K562 (cell line): Measurements from ENCODE around the gene CHCHD5. TPM values are rescaled to one million over a fixed set of nuclear protein-coding genes. Genes with fewer than 3 reads are reported as not detected.
A peak's percentile ranks its signal among the peaks of the same experiment; 100 is the strongest.

ENCODE experiments used
- ELF1 ChIP-seq: fragments of 200-800 bp; sonication (Bioruptor generic); IDR thresholded peaks from 2 replicates; pipeline ENCODE4 v1.6.1; 2016; ENCODE audit warnings: missing genetic modification characterization, missing compliant biosample characterization
- NCOA6 ChIP-seq: fragments of 450-650 bp; IDR thresholded peaks from 2 replicates; pipeline ENCODE4 v1.6.1; 2017; ENCODE audit warnings: mild to moderate bottlenecking
- ZC3H8 ChIP-seq: fragments of 450-650 bp; IDR thresholded peaks from 2 replicates; pipeline ENCODE4 v1.6.1; 2017
- ZNF133 ChIP-seq: fragments of 250-450 bp; sonication (Bioruptor Pico); IDR thresholded peaks from 2 replicates; pipeline ENCODE4 v1.4.0; 2020; ENCODE audit warnings: mild to moderate bottlenecking
- ZNF165 ChIP-seq: fragments of 250-450 bp; sonication (Bioruptor Pico); IDR thresholded peaks from 2 replicates; pipeline ENCODE4 v1.4.0; 2020; ENCODE audit warnings: borderline replicate concordance
- polyA plus RNA-seq, 8 experiments: library from polyadenylated mRNA; depleted of rRNA in 4 of 8; stranded (reverse) in 5 of 8; unstranded in 3 of 8; fragments of >200 nt; fragmentation: Nextera tagmentation in 2 of 8; fragmentation: Illumina TruSeq in 1 of 8; extraction: Ambion mirVana in 2 of 8; extraction: Trizol in 1 of 8; gene quantifications; 2 replicates each; pipeline versions ENCODE4 v1.2.1 to v1.2.3, GENCODE V29; 2011 to 2014; ENCODE audit warnings: inconsistent platforms in 1 of 8, missing spikeins in 1 of 8
- total RNA-seq, 7 experiments: library from RNA; depleted of rRNA in 6 of 7; stranded (reverse); fragments of >200 nt in 6 of 7; fragmentation: Illumina TruSeq in 2 of 7; extraction: Trizol in 2 of 7; gene quantifications; 2 replicates each; pipeline versions ENCODE4 v1.2.1 to v1.2.3, GENCODE V29; 2011 to 2021; ENCODE audit warnings: low replicate concordance in 1 of 7
- TF ChIP-seq, protein P1 (sequence below): fragments of 200-600 bp; sonication (generic); IDR thresholded peaks from one replicate; pipeline ENCODE4 v1.6.1; 2012; ENCODE audit warnings: mild to moderate bottlenecking, low read depth, low read length, inconsistent platforms
- TF ChIP-seq, protein P2 (sequence below): sonication (generic); formaldehyde crosslinking; IDR thresholded peaks from 2 replicates; pipeline ENCODE4 v1.8.1; 2023; ENCODE audit warnings: mild to moderate bottlenecking, missing genetic modification reagents, moderate library complexity
- TF ChIP-seq, protein P3 (sequence below): fragments of 250-450 bp; sonication (Bioruptor Pico); IDR thresholded peaks from 2 replicates; pipeline ENCODE4 v1.5.0; 2021; ENCODE audit warnings: mild to moderate bottlenecking, borderline replicate concordance
- TF ChIP-seq, protein P4 (sequence below): fragments of 450-650 bp; IDR thresholded peaks from 2 replicates; pipeline ENCODE4 v1.6.1; 2016; ENCODE audit warnings: borderline replicate concordance
- TF ChIP-seq, protein P5 (sequence below): fragments of 250-450 bp; sonication (Bioruptor Pico); IDR thresholded peaks from 2 replicates; pipeline ENCODE4 v1.8.0; 2021; ENCODE audit warnings: moderate library complexity, mild to moderate bottlenecking, inconsistent platforms

The CHCHD5 gene
- total and polyA plus RNA-seq, 9 of the 15 experiments (the other 6 are each of a cell fraction or from before 2014, with no cell fraction given), result 7.4 to 79.3 (median 33.4) TPM

DNA sequence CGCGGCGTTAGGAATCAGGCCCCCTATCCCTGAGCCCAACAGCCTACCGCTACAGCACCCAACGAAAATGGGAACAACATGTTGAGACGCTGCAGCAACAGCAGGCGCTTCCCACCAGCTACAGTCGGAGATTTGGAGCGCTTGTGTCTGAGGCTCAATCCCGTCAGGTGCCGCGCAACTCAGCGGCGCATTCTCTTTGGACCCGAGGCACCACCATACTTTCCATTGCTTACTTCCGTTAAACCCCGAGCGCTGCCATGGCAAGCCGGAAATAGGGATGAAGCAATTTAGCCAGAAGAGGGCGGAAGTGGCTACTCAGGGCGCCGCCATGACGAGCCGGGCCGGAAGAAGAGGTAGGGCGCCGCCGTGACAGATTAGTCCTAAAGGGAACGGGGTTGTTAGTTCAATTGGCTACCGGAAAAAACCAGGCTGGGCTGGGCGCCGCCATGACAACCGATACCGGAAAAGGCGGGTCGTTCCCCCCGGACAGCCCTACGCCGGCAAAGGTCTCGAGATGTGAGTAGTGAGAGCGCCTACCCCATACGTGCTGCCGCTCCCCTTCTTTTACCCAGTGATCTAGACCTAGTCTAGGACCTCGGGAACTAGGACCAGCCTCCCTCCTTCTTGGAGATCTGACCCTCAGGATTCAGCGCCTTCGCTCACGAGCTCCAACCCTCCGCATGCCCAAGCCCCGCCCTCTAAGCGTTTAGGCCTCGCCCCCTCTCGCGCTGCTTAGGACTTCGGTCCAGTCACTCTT lies at the start of gene CHCHD5 (continued):
- TF ChIP-seq, protein P1, sequence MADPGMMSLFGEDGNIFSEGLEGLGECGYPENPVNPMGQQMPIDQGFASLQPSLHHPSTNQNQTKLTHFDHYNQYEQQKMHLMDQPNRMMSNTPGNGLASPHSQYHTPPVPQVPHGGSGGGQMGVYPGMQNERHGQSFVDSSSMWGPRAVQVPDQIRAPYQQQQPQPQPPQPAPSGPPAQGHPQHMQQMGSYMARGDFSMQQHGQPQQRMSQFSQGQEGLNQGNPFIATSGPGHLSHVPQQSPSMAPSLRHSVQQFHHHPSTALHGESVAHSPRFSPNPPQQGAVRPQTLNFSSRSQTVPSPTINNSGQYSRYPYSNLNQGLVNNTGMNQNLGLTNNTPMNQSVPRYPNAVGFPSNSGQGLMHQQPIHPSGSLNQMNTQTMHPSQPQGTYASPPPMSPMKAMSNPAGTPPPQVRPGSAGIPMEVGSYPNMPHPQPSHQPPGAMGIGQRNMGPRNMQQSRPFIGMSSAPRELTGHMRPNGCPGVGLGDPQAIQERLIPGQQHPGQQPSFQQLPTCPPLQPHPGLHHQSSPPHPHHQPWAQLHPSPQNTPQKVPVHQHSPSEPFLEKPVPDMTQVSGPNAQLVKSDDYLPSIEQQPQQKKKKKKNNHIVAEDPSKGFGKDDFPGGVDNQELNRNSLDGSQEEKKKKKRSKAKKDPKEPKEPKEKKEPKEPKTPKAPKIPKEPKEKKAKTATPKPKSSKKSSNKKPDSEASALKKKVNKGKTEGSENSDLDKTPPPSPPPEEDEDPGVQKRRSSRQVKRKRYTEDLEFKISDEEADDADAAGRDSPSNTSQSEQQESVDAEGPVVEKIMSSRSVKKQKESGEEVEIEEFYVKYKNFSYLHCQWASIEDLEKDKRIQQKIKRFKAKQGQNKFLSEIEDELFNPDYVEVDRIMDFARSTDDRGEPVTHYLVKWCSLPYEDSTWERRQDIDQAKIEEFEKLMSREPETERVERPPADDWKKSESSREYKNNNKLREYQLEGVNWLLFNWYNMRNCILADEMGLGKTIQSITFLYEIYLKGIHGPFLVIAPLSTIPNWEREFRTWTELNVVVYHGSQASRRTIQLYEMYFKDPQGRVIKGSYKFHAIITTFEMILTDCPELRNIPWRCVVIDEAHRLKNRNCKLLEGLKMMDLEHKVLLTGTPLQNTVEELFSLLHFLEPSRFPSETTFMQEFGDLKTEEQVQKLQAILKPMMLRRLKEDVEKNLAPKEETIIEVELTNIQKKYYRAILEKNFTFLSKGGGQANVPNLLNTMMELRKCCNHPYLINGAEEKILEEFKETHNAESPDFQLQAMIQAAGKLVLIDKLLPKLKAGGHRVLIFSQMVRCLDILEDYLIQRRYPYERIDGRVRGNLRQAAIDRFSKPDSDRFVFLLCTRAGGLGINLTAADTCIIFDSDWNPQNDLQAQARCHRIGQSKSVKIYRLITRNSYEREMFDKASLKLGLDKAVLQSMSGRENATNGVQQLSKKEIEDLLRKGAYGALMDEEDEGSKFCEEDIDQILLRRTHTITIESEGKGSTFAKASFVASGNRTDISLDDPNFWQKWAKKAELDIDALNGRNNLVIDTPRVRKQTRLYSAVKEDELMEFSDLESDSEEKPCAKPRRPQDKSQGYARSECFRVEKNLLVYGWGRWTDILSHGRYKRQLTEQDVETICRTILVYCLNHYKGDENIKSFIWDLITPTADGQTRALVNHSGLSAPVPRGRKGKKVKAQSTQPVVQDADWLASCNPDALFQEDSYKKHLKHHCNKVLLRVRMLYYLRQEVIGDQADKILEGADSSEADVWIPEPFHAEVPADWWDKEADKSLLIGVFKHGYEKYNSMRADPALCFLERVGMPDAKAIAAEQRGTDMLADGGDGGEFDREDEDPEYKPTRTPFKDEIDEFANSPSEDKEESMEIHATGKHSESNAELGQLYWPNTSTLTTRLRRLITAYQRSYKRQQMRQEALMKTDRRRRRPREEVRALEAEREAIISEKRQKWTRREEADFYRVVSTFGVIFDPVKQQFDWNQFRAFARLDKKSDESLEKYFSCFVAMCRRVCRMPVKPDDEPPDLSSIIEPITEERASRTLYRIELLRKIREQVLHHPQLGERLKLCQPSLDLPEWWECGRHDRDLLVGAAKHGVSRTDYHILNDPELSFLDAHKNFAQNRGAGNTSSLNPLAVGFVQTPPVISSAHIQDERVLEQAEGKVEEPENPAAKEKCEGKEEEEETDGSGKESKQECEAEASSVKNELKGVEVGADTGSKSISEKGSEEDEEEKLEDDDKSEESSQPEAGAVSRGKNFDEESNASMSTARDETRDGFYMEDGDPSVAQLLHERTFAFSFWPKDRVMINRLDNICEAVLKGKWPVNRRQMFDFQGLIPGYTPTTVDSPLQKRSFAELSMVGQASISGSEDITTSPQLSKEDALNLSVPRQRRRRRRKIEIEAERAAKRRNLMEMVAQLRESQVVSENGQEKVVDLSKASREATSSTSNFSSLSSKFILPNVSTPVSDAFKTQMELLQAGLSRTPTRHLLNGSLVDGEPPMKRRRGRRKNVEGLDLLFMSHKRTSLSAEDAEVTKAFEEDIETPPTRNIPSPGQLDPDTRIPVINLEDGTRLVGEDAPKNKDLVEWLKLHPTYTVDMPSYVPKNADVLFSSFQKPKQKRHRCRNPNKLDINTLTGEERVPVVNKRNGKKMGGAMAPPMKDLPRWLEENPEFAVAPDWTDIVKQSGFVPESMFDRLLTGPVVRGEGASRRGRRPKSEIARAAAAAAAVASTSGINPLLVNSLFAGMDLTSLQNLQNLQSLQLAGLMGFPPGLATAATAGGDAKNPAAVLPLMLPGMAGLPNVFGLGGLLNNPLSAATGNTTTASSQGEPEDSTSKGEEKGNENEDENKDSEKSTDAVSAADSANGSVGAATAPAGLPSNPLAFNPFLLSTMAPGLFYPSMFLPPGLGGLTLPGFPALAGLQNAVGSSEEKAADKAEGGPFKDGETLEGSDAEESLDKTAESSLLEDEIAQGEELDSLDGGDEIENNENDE, result no peak
- TF ChIP-seq NCOA6 (no peak), ZNF165 (CRISPR knock-in tag) (no peak), ZNF133 (CRISPR knock-in tag) (no peak), ZC3H8 (no peak), ELF1 (tag) (peak; percentile 100)
- TF ChIP-seq, protein P2, sequence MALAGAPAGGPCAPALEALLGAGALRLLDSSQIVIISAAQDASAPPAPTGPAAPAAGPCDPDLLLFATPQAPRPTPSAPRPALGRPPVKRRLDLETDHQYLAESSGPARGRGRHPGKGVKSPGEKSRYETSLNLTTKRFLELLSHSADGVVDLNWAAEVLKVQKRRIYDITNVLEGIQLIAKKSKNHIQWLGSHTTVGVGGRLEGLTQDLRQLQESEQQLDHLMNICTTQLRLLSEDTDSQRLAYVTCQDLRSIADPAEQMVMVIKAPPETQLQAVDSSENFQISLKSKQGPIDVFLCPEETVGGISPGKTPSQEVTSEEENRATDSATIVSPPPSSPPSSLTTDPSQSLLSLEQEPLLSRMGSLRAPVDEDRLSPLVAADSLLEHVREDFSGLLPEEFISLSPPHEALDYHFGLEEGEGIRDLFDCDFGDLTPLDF, result peak; percentile 88
- TF ChIP-seq, protein P3, sequence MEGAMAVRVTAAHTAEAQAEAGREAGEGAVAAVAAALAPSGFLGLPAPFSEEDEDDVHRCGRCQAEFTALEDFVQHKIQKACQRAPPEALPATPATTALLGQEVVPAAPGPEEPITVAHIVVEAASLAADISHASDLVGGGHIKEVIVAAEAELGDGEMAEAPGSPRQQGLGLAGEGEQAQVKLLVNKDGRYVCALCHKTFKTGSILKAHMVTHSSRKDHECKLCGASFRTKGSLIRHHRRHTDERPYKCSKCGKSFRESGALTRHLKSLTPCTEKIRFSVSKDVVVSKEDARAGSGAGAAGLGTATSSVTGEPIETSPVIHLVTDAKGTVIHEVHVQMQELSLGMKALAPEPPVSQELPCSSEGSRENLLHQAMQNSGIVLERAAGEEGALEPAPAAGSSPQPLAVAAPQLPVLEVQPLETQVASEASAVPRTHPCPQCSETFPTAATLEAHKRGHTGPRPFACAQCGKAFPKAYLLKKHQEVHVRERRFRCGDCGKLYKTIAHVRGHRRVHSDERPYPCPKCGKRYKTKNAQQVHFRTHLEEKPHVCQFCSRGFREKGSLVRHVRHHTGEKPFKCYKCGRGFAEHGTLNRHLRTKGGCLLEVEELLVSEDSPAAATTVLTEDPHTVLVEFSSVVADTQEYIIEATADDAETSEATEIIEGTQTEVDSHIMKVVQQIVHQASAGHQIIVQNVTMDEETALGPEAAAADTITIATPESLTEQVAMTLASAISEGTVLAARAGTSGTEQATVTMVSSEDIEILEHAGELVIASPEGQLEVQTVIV, result no peak
- TF ChIP-seq, protein P4, sequence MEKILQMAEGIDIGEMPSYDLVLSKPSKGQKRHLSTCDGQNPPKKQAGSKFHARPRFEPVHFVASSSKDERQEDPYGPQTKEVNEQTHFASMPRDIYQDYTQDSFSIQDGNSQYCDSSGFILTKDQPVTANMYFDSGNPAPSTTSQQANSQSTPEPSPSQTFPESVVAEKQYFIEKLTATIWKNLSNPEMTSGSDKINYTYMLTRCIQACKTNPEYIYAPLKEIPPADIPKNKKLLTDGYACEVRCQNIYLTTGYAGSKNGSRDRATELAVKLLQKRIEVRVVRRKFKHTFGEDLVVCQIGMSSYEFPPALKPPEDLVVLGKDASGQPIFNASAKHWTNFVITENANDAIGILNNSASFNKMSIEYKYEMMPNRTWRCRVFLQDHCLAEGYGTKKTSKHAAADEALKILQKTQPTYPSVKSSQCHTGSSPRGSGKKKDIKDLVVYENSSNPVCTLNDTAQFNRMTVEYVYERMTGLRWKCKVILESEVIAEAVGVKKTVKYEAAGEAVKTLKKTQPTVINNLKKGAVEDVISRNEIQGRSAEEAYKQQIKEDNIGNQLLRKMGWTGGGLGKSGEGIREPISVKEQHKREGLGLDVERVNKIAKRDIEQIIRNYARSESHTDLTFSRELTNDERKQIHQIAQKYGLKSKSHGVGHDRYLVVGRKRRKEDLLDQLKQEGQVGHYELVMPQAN, result peak; percentile 20; the same call in 1 of the 2 replicates
- TF ChIP-seq, protein P5, sequence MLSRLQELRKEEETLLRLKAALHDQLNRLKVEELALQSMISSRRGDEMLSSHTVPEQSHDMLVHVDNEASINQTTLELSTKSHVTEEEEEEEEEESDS (CRISPR knock-in tag), result no peak
